Loucy (cell line): ENCODE results near the gene RALB.

ENCODE experiments used
- H2AFZ ChIP-seq: fragments of 200-600 bp; sonication (generic); 2 replicates; pipeline ENCODE4 v1.6.0; 2016; ENCODE audit warnings: antibody characterized with exemption, mild to moderate bottlenecking, low read length, moderate library complexity
- H3F3A ChIP-seq: fragments of 200-600 bp; 2 replicates; pipeline ENCODE4 v1.6.0; 2016; ENCODE audit warnings: antibody characterized with exemption, low read depth, mild to moderate bottlenecking
- H3K27me3 ChIP-seq: fragments of 200-600 bp; sonication (generic); 2 replicates; pipeline ENCODE4 v1.6.1; 2014; ENCODE audit warnings: low read length, mild to moderate bottlenecking; ENCODE audit not compliant: insufficient read depth, poor library complexity, severe bottlenecking
- H3K36me3 ChIP-seq: fragments of 200-600 bp; sonication (generic); 2 replicates; pipeline ENCODE4 v1.6.1; 2016; ENCODE audit warnings: low read length; ENCODE audit not compliant: insufficient read depth
- H3K4me1 ChIP-seq: fragments of 200-600 bp; sonication (generic); 2 replicates; pipeline ENCODE4 v1.5.1; 2014; ENCODE audit warnings: low read length, mild to moderate bottlenecking; ENCODE audit not compliant: insufficient read depth, poor library complexity, severe bottlenecking
- H3K4me2 ChIP-seq: fragments of 200-600 bp; sonication (generic); 2 replicates; pipeline ENCODE4 v1.6.0; 2014; ENCODE audit warnings: antibody characterized with exemption, low read length, low read depth, mild to moderate bottlenecking; ENCODE audit not compliant: poor library complexity, severe bottlenecking
- H3K4me3 ChIP-seq: fragments of 200-600 bp; sonication (generic); 2 replicates; pipeline ENCODE4 v1.5.1; 2014; ENCODE audit warnings: low read length, mild to moderate bottlenecking, mixed read lengths; ENCODE audit not compliant: poor library complexity, severe bottlenecking
- H3K79me2 ChIP-seq: fragments of 200-600 bp; sonication (generic); 2 replicates; pipeline ENCODE4 v1.6.1; 2014; ENCODE audit warnings: low read length; ENCODE audit not compliant: insufficient read depth
- H3K9ac ChIP-seq: fragments of 200-600 bp; sonication (generic); 2 replicates; pipeline ENCODE4 v1.6.0; 2014; ENCODE audit warnings: mild to moderate bottlenecking, low read depth, low read length, moderate library complexity; ENCODE audit not compliant: poor library complexity, severe bottlenecking
- H3K9me2 ChIP-seq: fragments of 200-600 bp; sonication (generic); replicated peaks from 2 replicates; pipeline ENCODE4 v1.6.1; 2016; ENCODE audit warnings: low read depth, low read length, mixed read lengths
- H3K9me3 ChIP-seq: fragments of 200-600 bp; sonication (generic); 2 replicates; pipeline ENCODE4 v1.6.1; 2014; ENCODE audit warnings: mild to moderate bottlenecking, antibody characterized with exemption, low read length, low read depth; ENCODE audit not compliant: insufficient read depth
- H4K20me1 ChIP-seq: fragments of 200-600 bp; sonication (generic); 2 replicates; pipeline ENCODE4 v1.6.0; 2014; ENCODE audit warnings: antibody characterized with exemption, low read length, mild to moderate bottlenecking; ENCODE audit not compliant: insufficient read depth, poor library complexity, severe bottlenecking
- CTCF ChIP-seq: fragments of 200-600 bp; sonication (generic); conservative IDR thresholded peaks from 2 replicates; pipeline ENCODE4 v1.5.1; 2014; ENCODE audit warnings: mild to moderate bottlenecking, antibody characterized with exemption, low read length
- EZH2phosphoT487 ChIP-seq: fragments of 200-600 bp; IDR thresholded peaks from 2 replicates; pipeline ENCODE4 v1.6.1; 2018; ENCODE audit warnings: antibody characterized with exemption, mild to moderate bottlenecking, moderate library complexity, borderline replicate concordance

RALB gene

GRCh38 chr2:120269076-120269744 lies 16.6 kb downstream of the RALB start:
- no peaks in the 10 kb centered on the region for H4K20me1 ChIP-seq
- peaks cover 15% of the 10 kb centered on the region for H3K79me2 ChIP-seq
- no peaks in the 10 kb centered on the region for H3K27me3 ChIP-seq
- no peak overlapping the region for H3K9ac ChIP-seq
- no peaks in the 10 kb centered on the region for H3K36me3 ChIP-seq
- H3K4me3 ChIP-seq = no peak overlapping the region
- TF ChIP-seq CTCF = no peak
- TF ChIP-seq EZH2phosphoT487 = no peak
- no peaks in the 10 kb centered on the region for H3F3A ChIP-seq
- no peak overlapping the region for H2AFZ ChIP-seq
- no peaks in the 10 kb centered on the region; the same call in 1 of the 2 replicates for H3K9me3 ChIP-seq
- no peak overlapping the region for H3K4me2 ChIP-seq
- no peaks in the 10 kb centered on the region for H3K4me1 ChIP-seq
- no peaks in the 10 kb centered on the region for H3K9me2 ChIP-seq

DNA sequence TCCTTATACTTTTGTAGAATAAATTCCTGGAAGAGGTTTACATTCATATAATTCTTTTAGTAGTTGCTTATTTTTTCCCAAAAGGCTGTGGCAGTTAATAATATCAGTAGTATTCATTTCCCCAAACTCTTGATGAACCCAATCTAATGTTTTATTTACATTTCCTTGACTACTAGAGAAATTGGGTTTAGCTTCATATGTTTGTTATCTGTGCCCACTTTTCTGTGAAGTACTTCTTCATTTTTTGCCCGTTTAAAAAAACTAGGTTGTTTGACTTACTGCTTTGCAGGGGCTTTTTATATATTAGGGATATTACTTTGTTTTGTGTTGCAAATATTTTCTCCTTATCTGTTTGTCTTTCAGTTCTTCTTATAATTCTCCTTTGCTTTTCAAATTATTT lies 17.2 kb downstream of the RALB start:
- H3K36me3 ChIP-seq = no peaks in the 10 kb centered on the region
- no peaks in the 10 kb centered on the region for H3K27me3 ChIP-seq
- H3K9me2 ChIP-seq = no peaks in the 10 kb centered on the region
- H3K79me2 ChIP-seq = peaks cover 15% of the 10 kb centered on the region
- no peaks in the 10 kb centered on the region for H3K4me1 ChIP-seq
- no peak overlapping the region for H2AFZ ChIP-seq
- H3K9me3 ChIP-seq = no peaks in the 10 kb centered on the region; the same call in 1 of the 2 replicates
- no peaks in the 10 kb centered on the region for H3F3A ChIP-seq
- H3K9ac ChIP-seq = no peak overlapping the region
- no peak for TF ChIP-seq CTCF
- TF ChIP-seq EZH2phosphoT487 = no peak
- no peaks in the 10 kb centered on the region for H4K20me1 ChIP-seq
- no peak overlapping the region for H3K4me2 ChIP-seq
- no peak overlapping the region for H3K4me3 ChIP-seq

GRCh38 chr2:120271711-120272379 lies 19.2 kb downstream of the RALB start:
- Histone ChIP-seq H3K36me3 (no peaks in the 10 kb centered on the region), H3K79me2 (peaks cover 24% of the 10 kb centered on the region), H3F3A (no peaks in the 10 kb centered on the region), H2AFZ (no peak overlapping the region), H4K20me1 (no peaks in the 10 kb centered on the region), H3K4me3 (no peak overlapping the region), H3K9me2 (no peaks in the 10 kb centered on the region), H3K4me2 (no peak overlapping the region), H3K4me1 (no peaks in the 10 kb centered on the region), H3K27me3 (no peaks in the 10 kb centered on the region), H3K9me3 (no peaks in the 10 kb centered on the region; the same call in 1 of the 2 replicates), H3K9ac (no peak overlapping the region)
- no peak for TF ChIP-seq CTCF
- TF ChIP-seq EZH2phosphoT487 = no peak
